K562 (cell line): Measurements from ENCODE around the gene AP3M1.

Experiments
- AFF4 ChIP-seq: sonication (generic); formaldehyde crosslinking; IDR thresholded peaks from 2 replicates; pipeline ENCODE4 v1.8.0; 2023; ENCODE audit warnings: mild to moderate bottlenecking, missing genetic modification reagents
- NFRKB ChIP-seq: fragments of 450-650 bp; IDR thresholded peaks from 2 replicates; pipeline ENCODE4 v1.6.1; 2016; ENCODE audit warnings: low read depth
- PCBP2 ChIP-seq: fragments of 200-400 bp; formaldehyde crosslinking; IDR thresholded peaks from 2 replicates; pipeline ENCODE4 v1.6.1; 2018; ENCODE audit warnings: low read length, low read depth, mild to moderate bottlenecking, moderate library complexity; ENCODE audit not compliant: poor library complexity, severe bottlenecking
- POLR2A ChIP-seq: fragments of 450-650 bp; conservative IDR thresholded peaks from 2 replicates; pipeline ENCODE4 v1.6.1; 2016
- POLR2AphosphoS5 ChIP-seq: IDR thresholded peaks from 2 replicates; pipeline ENCODE4 v1.6.1; 2011; ENCODE audit warnings: mild to moderate bottlenecking, low read depth, low read length, moderate library complexity; ENCODE audit not compliant: control insufficient read depth, insufficient read depth
- SNAPC5 ChIP-seq: fragments of 250-450 bp; sonication (Bioruptor Pico); IDR thresholded peaks from 2 replicates; pipeline ENCODE4 v1.8.0; 2021; ENCODE audit warnings: moderate library complexity, mild to moderate bottlenecking, inconsistent platforms
- ZNF140 ChIP-seq: fragments of 250-450 bp; sonication (Bioruptor Pico); IDR thresholded peaks from 2 replicates; pipeline ENCODE4 v1.8.0; 2021; ENCODE audit warnings: moderate library complexity, mild to moderate bottlenecking, inconsistent platforms
- ZNF174 ChIP-seq: fragments of 250-450 bp; sonication (Bioruptor Pico); IDR thresholded peaks from 2 replicates; pipeline ENCODE4 v1.4.0; 2020; ENCODE audit warnings: mild to moderate bottlenecking

GRCh38 chr10:74110120-74110519 is 40.5 kb downstream of the AP3M1 start:
- TF ChIP-seq ZNF174 (CRISPR knock-in tag) (no peak), AFF4 (CRISPR knock-in tag) (no peak), POLR2A (no peak), PCBP2 (no peak), ZNF140 (no peak), POLR2AphosphoS5 (no peak), SNAPC5 (CRISPR knock-in tag) (no peak), NFRKB (no peak)
